Measurements from ENCODE around the gene ROCK2.

Gene ROCK2

GRCh38 chr2:11224887-11225286 lies 119.5 kb downstream of the ROCK2 start:
- DNase-seq = peak; percentile 34 to 57

- no peak for DNase-seq
These were observed 121.6 kb downstream of the ROCK2 start for GRCh38 chr2:11222845-11223244.

GRCh38 chr2:11220445-11220844 lies 124.0 kb downstream of the ROCK2 start:
- no peak for DNase-seq

GRCh38 chr2:11215407-11215806 lies 129.0 kb downstream of the ROCK2 start:
- no peak for DNase-seq

- no peak for DNase-seq
These were observed 129.7 kb downstream of the ROCK2 start for GRCh38 chr2:11214770-11215169.

- no peak for DNase-seq
These were observed 130.5 kb downstream of the ROCK2 start for GRCh38 chr2:11213975-11214374.

GRCh38 chr2:11213090-11213638 lies 131.3 kb downstream of the ROCK2 start:
- DNase-seq = no peak

- no peak for DNase-seq
These were observed 131.8 kb downstream of the ROCK2 start for GRCh38 chr2:11212645-11213044.

- DNase-seq = no peak
These were observed 136.4 kb downstream of the ROCK2 start for GRCh38 chr2:11208083-11208482.

GRCh38 chr2:11203480-11203879 lies 141.0 kb downstream of the ROCK2 start:
- DNase-seq = peak; percentile 44 to 66

- DNase-seq = no peak
These were observed 142.5 kb downstream of the ROCK2 start for GRCh38 chr2:11201969-11202368.

GRCh38 chr2:11200651-11201050 lies 143.8 kb downstream of the ROCK2 start:
- no peak for DNase-seq

GRCh38 chr2:11196246-11196645 lies 148.2 kb downstream of the ROCK2 start:
- DNase-seq = no peak

GRCh38 chr2:11187731-11188130 lies 156.7 kb downstream of the ROCK2 start:
- DNase-seq = peak; percentile 78 to 81

GRCh38 chr2:11187083-11187619 lies 157.3 kb downstream of the ROCK2 start:
- DNase-seq = no peak

GRCh38 chr2:11186145-11186544 lies 158.3 kb downstream of the ROCK2 start:
- DNase-seq = no peak

GRCh38 chr2:11182951-11183350 lies 161.5 kb downstream of the ROCK2 start:
- no peak for DNase-seq

- DNase-seq = no peak
These were observed 163.8 kb downstream of the ROCK2 start for GRCh38 chr2:11180653-11181052.

GRCh38 chr2:11179899-11180298 lies 164.5 kb downstream of the ROCK2 start:
- no peak for DNase-seq

- DNase-seq = no peak
These were observed 165.2 kb downstream of the ROCK2 start for GRCh38 chr2:11179196-11179595.

- no peak for DNase-seq
These were observed 166.4 kb downstream of the ROCK2 start for GRCh38 chr2:11177871-11178690.

- DNase-seq = peak; percentile 56 to 70
These were observed 169.1 kb downstream of the ROCK2 start for GRCh38 chr2:11175293-11175795.

- DNase-seq = no peak
These were observed 170.2 kb downstream of the ROCK2 start for GRCh38 chr2:11174222-11174621.

- no peak for DNase-seq
These were observed 175.1 kb downstream of the ROCK2 start for GRCh38 chr2:11169333-11169732.

All from AML-193 (cell line).